ENCODE results near the gene TCF7L2.

DNA sequence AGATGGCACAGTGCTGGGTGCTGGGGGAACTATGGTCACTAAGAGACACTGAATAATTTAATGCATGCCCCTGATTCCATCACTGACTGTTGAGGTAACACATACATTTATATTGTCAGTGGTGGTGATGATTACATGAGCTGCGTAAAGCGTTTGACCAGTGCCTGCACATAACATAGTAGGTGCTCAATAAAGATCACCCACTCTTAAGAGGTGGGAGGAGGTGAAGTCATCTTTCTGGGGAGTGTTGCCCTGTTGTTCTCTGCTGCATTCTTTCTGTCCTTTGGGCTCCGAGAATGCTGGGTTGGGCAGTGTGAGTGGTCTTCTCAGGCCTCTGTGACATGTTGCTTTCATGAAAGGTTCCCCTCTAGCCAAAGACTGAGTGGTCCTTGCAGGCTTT is 68.0 kb downstream of the TCF7L2 start:
- TF ChIP-seq GATA2 (IDR thresholded peaks at IDR 0.05; ENCODE audit: low read depth, low read length) (no peak), GATA3 (IDR thresholded peaks at IDR 0.05; ENCODE audit: low read depth, low read length) (no peak)

All from SH-SY5Y (cell line).